ENCODE measurements around the gene ZNF326. TPM values are rescaled to one million over a fixed set of nuclear protein-coding genes. Genes with fewer than 3 reads are reported as not detected.

The ZNF326 gene
- total RNA-seq, 4 donors from 2014 or later: 19.9 to 32.8 (median 24.0) TPM

DNA sequence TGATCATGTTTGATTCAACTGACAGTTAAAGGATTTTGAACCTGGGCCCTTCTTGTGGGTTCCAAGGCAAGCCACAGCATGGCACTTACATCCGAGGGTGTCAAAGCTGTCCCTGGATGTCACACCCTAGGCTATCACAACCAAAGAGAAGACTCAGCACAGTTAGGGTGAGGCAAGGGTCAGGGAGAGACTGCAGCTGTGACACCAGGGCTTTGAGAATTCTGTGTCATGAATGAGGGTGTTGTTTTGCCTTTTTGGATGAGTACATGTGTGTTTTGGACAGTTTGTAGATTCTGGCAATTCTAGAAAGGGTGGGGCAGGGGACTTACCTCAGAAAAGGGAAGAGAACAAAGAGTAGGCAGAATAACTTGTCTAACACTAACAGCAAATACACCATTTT lies 37.8 kb upstream of the ZNF326 start:
- no peak for TF ChIP-seq CTCF (IDR thresholded peaks at IDR 0.05; ENCODE audit: low read depth)

GRCh38 chr1:89958851-89959654 lies 35.9 kb upstream of the ZNF326 start:
- no peak for TF ChIP-seq CTCF (IDR thresholded peaks at IDR 0.05; ENCODE audit: low read depth)

- TF ChIP-seq CTCF (IDR thresholded peaks at IDR 0.05; ENCODE audit: low read depth): no peak
Observed at GRCh38 chr1:89959719-89960118, 35.2 kb upstream of the ZNF326 start.

- no peak for TF ChIP-seq CTCF (IDR thresholded peaks at IDR 0.05; ENCODE audit: low read depth)
Observed at GRCh38 chr1:89962024-89962741, 32.7 kb upstream of the ZNF326 start.

DNA sequence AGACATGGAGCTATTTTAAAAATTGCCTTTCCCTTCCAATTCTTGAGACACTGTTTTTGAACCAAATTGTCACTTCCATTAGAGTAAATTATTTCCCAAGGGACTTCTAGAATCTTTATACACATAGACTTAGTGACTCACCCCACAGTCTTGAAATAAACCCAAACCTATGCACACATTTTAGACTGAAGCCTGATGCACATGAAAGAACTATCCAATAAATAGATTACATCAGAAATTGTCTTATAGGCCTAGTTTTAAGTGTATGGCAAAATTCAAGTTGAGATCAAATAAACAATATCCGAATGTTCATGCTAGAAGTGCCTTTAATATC lies 32.2 kb upstream of the ZNF326 start:
- no peak for TF ChIP-seq CTCF (IDR thresholded peaks at IDR 0.05; ENCODE audit: low read depth)

- TF ChIP-seq CTCF (IDR thresholded peaks at IDR 0.05; ENCODE audit: low read depth): no peak
Observed at GRCh38 chr1:89965193-89965768, 29.6 kb upstream of the ZNF326 start.

DNA sequence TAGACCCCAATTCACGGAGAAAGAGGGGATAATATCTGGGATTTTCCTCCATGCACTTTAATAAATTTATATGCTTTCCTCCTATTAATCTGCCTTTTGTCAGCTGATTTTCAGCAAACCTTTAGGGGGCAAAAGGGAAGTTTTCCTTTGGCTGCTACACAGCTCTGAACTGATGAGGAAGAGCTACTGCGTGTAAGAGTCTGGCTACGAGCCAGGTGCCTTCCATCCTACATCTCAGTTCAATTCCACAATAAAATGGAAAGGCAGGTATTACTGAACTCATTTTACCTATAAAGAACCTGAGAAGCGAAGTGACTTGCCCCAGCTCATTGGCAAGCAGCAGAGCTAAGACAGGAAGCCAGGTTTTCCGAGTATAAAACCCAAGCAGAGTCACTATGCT lies 28.3 kb upstream of the ZNF326 start:
- TF ChIP-seq CTCF (IDR thresholded peaks at IDR 0.05; ENCODE audit: low read depth): no peak
